HS-5 (cell line): Measurements from ENCODE around the gene BCL7B.
"Not testable (repeated sequence)": the region's sequence is repeated elsewhere in the genome, so short reads cannot be mapped to it uniquely, and the experiment has no call there.

ENCODE experiments used
- DNase-seq: peaks from one replicate; pipeline ENCODE4 v3.0.0-alpha.2; 2012; ENCODE audit warnings: low read depth

BCL7B gene

DNA sequence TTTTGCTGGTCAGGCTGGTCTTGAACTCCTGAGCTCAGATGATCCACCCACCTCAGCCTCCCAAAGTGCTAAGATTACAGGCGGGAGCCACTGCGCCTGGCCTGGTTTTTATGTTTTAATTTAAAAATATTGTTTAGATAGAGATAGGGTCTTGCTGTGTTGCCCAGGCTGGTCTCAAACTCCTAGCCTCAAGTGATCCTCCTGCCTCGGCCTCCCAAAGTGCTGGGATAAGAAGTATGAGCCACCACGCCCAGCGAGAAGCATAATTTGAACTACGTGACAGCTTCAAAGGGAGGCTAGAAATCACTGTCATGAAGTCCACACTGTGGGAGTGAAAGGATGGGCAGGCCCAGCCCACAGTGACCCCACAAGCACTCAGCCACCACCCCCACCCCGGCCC is 21.6 kb downstream of the BCL7B start:
- not testable (repeated sequence) for DNase-seq

DNA sequence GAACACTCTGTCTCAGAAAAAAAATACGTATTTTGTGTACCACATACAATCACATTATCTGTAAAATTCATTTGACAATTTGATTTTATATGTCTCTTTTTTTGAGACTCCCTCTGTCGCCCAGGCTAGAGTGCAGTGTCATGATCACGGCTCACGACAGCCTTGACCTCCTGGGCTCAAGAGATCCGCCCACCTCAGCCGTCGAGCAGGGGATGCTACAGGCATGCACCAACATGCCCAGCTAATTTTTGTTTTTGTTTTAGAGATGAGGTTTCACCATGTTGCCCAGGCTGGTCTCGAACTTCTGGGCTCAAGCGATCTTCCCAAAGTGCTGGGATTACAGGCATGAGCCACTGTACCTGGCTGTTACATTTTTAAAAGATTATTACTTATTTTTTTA is 23.7 kb downstream of the BCL7B start:
- no peak for DNase-seq

DNA sequence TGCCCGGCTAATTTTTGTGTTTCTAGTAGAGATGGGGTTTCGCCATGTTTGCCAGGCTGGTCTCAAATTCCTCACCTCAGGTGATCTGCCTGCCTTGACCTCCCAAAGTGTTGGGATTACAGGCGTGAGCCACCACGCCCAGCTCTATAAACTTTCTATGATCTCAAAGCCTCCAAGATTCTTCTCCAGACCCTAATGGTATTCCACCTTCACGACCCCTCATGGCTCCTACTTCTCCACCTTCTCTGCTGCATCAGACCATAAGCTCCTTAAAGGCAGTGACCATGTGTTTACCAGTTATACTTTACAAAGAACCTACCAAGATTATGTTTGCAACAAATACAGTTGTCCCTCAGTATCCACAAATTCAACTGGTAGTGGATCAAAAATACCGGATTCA is 25.3 kb downstream of the BCL7B start:
- DNase-seq = no peak

DNA sequence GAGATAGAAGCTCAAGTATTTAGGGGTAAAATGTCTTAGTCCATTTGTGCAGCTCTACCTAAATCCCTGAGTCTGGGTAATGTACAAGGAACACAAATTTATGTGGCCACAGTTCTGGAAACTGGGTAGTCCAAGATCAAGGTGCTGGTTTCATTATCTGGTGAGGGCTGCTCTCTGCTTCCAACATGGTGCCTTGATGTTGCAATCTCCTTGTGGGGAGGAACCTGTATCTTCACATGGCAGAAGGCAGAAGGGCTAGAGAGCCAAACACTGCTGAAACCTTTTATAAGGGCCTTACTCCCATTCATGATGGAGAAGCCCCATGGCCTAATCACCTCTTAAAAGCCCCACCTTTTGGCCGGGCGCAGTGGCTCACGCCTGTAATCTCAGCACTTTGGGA is 26.7 kb downstream of the BCL7B start:
- DNase-seq = no peak

DNA sequence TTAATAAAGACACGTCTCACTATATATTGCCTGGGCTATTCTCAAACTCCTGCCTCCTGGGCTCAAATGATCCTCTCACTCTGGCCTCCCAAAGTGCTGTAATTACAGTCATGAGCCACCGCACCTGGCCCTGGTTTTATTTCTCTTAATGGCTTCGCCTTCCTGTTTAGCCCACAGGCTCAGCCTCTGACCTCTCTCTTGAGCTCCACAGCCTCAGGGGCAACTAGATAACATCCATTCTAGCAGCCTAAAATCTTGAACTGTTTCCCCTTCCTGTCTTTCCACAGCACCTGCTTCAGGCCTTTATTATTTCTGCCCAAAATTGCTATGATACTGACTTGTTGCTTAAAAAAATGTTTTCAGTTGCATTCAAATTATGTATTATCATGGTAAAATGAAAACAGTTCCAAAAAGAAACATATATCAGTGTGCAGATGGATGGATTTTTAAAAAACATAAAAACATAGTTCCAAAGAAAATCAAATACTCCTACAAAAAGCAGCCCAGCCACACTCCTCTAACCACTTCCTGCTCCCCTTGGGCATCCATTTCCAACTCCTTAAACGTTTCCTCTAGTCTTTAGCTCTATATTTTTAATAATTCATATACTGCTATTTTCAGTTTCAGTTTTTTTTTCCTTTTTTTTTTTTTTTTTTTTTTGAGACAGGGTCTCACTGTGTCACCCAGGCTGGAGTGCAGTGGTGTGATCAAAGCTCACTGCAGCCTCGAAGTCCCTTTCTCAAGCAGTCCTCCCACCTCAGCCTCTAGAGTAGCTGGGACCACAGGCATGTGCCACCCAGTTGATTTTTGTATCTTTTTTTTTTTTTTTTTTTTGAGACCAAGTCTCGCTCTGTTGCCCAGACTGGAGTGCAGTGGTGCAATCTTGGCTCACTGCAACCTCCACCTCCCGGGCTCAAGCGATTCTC is 30.3 kb downstream of the BCL7B start:
- no peak for DNase-seq

DNA sequence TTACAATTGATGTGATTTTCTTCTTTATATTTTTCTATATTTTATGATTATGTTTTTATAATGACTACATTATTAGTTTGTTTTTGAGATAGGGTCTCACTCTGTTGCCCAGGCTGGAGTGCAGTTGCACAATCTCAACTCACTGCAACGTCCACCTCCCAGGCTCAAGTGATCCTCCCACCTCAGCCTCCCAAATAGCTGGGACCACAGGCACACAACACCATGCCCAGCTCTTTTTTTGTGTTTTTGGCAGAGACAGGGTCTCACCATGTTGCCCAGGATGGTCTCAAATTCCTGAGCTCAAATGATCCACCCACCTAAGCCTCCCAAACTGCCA is 31.4 kb downstream of the BCL7B start:
- DNase-seq = not testable (repeated sequence)

DNA sequence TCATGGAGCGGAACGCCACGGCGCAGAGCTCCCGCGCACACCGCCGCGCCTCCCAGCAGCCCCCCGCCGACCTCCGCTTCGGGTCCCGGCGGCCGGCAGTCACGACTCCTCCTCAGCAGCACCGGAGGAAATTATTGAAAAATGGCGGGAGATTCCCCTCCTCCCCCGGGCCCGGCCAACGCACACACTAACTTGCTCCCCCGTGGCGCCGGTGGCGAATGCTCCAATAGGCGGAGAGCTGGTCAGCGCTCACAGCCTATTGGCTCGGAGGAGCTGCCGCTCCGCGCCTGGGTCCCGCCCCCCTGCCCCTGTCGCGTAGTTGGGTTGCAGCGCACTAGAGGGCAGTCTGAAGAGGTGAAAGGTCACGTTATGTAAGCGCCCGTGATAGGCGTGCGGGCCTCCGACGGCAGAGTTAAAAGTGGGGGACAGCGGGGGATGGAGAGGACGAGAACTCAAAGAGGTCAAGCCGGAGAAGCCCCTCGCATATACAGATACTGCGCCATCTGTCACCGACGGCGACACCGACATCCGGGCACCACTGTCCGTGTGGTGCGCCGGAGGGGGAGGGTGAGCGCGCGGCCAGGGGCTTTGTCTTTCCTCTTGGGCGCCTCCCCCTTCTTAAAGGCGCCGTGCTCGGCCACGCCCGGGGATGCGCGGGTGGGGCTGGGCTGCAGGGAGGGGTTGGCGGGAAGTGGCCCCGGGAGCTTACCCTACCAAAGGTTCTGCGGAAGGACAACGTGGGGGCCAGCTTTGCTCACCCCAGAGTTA is 35.2 kb downstream of the BCL7B start, which contains the start of gene BAZ1B:
Gene BAZ1B (minus strand): TSS at position 189 of the 768 bp plus-strand sequence. CDS start 360 bp downstream, outside the sequence.
- DNase-seq = peak; percentile 97

DNA sequence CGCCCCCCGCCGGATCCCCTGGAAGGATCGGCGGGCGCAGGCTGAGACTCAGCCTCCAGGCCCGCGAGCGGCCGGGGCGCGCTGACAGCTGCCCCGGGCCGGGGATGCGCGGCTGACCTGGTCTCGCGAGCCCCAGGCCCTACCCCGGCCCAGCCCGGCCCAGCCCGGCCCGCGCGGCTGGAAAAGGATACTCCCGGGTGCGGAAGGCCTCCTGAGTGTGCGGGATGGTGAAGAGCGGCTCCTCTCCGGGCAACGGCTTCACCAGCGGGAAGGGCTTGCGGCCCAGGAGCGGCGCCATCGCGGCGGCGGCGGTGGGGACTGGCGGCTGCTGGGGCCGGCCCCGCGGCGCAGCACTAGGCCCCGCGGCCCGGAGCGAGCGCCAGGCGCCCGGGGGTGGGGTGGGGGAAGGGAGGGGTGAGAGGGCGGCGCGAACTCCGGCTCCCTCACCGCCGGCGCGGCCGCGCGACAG is 35.8 kb downstream of the BCL7B start:
- DNase-seq = no peak

DNA sequence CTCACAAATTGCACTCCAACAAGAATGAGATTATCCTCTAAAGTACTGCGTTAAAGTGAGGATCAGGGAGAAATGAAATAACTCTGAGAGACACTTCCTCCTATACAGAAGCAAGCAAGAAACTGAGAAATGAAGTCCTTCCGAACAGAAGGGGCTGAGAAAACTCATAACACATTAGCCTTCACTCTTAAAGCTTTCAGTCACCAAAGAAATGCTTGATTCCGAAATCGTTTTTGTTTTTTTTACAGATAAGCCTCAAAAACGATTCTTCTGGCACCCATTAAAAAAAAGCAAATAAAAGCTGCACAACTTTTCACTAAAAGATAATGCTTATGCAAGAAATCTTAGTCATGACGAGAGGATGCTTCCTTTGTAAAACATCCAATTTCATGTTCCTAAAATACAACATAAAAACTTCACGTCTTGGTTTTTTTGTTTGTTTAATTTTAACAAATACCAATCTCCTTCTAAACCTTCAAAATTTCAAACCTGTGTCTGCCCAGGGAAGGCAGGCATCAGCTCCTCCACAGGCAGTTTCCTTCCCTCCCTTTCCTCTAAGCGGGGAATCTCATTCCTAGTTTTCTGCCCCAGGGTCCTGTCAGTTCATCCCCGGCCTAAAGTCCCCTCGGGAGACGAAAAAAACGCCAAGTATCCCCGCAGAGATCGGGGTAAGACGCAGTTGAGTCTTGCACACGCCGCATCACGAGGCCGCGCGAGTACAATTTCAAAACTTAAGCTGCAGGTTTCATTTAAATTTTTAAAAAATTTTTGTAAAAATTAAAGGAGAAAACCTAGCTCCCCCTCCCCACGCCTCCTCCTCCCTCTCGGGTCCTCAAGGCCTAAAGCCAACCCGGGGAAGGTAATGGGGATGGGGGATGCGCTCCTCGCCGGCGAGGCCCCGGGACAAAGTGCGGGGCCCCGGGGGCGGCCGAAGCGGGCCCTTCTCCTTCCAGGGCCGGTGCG is 36.5 kb downstream of the BCL7B start:
- DNase-seq = no peak

DNA sequence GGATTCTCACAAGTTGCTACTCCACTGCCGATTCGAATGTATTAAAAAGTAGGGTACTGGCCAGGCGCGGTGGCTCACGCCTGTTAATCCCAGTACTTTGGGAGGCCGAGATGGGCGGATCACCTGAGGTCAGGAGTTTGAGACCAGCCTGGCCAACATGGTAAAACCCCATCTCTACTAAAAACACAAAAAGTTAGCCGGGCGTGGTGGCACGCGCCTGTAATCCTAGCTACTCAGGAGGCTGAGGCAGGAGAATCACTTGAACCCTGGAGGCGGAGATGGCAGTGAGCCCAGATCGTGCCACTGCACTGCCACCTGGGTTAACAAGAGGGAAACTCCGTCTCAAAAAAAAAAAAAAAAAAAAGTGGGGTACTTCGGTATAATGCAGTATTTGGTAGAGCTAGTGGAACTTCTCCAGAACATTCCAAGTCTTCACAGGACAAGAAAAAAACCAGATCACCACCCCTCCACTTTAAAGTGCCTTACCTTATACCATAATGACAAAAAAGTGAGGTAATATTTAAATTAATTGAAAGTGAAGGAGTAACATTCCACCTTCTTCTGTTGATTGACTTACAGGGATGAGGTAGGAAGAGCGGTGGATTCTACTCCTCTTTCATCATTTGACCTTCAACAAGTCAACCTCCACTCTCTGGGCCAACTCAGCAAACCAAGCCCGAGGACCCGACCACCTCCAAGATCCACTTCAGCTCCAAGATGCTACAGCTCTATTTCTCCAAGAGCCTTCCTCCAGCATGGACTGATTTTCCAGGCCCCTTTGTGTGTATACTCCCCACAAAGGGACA is 37.4 kb downstream of the BCL7B start:
- DNase-seq = no peak

DNA sequence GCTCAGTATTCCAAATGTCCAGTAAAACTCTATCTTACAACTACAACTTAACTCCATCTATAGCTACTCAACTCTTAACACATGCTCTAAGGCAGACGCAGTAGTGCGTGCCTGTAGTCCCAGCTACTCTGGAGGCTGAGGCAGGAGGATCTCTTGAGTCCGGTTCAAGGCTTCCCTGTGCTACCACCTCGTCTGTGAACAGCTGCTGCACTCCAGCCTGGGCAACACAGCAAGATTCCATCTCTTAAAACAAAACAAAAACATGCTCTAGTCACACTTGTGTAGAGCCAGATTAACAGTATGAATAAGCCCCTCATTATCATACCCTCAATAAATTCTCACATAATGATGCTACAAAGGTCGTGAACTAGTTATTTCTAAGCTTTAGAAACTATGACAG is 39.0 kb downstream of the BCL7B start:
- DNase-seq = no peak

DNA sequence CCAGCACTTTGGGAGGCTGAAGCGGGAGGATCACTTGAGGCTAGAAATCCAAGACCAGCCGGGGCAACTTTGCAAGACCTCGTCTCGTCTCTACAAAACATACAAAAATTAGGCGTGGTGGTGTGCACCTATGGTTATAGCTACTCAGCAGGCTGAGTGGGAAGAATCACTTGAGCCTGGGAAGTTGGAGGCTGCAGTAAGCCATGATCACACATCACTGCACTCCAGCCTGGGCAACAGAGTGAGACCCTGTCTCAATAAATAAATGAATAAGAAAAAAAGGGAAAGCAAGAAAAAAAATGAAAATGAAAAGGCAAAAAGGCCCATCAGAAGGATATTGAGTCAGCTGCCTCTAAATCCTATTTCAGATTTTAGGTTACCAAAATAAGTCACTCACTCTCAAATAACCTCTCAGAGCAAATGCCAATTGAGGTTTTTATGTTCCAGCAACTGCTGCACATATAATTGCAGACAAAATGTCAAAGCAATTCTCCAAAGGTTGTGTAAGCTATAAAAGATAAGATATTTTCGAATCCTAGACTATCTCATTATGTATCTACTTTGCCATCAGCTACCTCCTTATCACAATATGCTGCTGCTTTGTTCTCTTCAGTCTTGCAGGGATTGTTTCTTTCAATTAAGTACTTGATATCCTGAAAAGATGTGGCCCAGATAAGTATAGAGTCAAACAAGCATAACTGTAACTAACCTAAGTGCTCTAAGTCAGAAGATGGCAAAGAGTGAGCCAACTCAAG is 40.1 kb downstream of the BCL7B start:
- no peak for DNase-seq

DNA sequence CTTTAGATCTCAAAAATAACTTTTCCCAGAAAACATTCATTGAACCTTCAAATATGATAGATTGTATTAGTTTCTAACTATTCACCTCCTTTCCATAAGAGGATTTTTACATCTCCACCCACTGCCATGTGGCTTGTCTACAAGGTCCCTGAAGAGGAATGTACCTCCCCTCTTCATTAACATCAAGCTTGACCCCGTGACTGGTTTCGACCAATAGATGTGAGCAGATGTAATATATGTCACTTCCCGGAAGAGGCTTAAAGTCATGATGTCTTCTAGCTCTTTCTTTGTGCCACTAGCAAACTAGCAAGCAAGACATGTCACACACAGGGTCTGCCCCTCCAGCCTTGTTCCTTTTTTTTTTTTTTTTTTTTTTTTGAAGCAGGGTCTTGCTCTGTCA is 42.3 kb downstream of the BCL7B start:
- no peak for DNase-seq

DNA sequence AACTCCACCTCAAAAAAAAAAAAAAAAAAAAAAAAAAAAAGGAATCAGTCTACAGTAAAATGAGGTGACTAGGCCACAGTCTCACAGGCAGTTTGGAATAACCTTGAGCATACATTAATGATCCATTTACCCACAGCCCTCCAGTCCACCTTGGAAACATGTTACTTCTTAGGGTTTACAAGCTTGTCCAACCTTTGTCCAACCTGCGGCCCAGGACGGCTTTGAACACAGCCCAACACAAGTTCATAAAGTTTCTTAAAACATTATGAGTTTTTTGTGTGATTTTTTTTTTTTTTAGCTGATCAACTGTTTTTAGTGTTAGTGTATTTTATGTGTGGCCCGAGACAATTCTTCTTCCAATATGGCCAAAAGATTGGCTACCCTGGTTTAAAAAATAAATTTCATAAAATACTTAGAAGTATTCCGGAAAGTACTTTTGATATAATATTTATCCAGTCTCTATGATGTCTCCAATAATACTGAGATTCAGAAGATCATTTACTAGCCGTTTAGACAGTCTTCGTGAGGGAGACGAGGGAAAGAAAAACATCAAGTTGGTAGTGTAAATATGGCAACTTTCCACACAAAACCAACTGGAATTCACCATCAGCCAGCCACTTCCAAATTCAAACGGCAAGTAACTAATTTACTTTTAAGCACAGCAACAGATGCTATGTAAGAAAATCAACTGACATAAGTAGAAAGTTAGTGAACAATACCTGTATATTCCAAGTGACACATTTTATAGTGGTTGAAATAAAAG is 45.3 kb downstream of the BCL7B start:
- DNase-seq = no peak

DNA sequence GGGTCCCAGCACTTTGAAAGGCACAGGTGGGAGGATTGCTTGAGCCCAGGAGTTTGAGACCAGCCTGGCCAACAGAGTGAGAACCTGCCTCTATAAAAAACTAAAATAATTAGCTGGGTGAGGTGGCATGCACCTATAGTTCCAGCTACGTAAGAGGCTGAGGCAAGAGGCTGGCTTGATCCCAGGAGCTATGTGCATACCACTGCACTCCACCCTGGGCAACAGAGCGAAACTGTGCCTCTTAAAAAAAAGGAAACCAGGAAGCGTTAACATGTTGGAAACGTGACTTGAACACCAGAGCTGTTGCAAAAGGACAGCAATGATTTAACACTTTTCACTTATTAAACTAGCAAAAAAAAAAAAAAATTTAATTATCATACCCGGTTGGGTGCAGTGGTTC is 48.0 kb downstream of the BCL7B start:
- no peak for DNase-seq

DNA sequence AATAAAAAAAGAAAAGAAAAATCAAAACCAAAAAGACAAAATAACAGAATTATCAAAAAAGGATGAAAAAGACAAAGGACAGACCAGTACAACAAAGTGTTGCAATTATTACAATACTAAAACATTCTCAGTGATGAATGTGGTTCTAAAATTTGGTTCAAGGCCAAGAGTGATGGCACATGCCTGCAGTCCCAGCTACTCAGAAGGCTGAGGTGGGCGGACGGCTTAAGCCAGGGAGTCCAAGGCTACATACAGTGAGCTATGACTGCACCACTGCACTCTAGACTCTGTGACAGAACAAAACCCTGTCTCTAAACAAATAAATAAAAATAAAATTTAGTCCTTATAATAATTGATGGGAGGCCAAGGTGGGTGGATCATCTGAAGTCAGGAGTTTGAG is 49.9 kb downstream of the BCL7B start:
- DNase-seq = no peak

DNA sequence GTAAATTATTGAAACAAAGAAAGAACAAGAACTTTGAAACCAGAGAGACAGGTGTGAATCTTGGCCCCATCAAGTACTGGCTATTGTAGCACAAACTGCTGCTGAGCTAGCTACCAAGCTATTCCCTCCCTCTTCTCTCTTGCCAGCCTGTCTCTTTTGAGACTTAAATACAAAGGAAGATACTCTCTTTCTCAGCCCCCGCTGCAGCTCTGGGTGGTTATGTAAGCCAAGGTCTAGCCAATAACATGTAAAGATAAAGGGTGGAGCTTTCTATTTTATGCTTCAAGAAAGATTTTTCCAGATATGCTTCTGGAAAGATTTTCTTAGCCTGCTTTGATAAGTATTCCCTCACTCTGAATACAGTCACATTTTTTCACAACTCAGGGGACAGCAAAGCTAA is 52.6 kb downstream of the BCL7B start:
- no peak for DNase-seq

DNA sequence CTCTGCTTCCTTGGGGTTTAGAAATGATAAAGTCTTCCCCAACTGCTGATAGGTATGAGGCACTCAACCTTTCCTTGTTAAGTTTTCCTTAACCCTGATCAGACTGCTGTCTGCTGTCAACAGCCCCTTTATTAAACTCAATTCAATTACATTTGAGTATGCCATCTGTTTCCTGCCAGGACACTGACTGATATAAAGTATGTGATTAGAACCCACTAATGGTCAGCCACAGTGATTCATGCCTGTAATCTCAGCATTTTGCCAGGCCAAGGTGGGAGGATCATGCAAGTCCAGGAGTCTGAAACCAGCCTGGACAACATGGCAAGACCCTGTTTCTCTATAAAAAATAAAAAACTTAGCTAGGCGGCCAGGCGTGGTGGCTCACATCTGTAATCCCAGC is 53.5 kb downstream of the BCL7B start:
- no peak for DNase-seq

DNA sequence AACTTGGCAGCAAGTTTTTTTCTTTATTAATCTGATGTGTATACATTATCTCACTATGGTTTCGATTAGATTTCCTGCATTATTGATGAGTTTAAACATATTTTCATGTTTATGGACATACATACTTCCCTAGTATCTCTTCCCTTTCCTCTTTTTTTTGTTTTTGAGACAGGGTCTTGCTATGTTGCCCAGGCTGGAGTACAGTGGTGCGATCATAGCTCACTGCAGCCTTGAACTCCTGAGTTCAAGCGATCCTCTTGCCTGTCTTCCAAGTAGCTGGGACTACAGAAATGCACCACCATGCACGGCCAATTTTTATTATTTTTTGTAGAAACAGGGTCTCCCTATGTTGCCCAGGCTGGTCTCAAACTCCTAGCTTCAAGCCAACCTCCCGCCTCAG is 54.3 kb downstream of the BCL7B start:
- DNase-seq = no peak

DNA sequence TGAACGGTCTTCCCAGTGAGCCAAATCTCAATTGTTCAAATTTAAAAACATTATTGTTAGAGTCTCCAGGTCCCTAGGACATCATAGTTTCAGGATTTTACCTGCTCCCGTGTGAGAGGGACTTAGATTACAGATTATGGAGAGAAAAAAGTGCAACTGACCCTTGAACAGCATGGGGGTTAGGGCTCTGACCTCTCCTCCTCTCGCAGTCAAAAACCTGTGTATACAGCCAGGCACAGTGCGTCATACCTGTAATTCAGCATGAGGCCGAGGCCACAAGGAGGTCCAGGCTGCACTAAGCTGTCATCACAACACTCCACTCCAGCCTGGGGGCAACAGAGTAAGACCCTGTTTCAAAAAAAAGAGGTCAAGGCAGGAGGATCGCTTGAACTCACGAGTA is 60.9 kb downstream of the BCL7B start:
- DNase-seq = no peak
